Hindlimb muscle (tissue), 1 donor: ENCODE results near the gene PNPLA2. TPM values are rescaled to one million over a fixed set of nuclear protein-coding genes. Genes with fewer than 3 reads are reported as not detected.

ENCODE experiments used
- DNase-seq: peaks from one replicate; pipeline ENCODE4 v3.0.0-alpha.2; 2013
- polyA plus RNA-seq: library from polyadenylated mRNA; unstranded; fragments of 120-200 nt; gene quantifications from one replicate; pipeline ENCODE4 v1.2.1, GENCODE V29; 2013; ENCODE audit not compliant: insufficient read length

Gene PNPLA2
- polyA plus RNA-seq, 1 donor, result 47.9 TPM

DNA sequence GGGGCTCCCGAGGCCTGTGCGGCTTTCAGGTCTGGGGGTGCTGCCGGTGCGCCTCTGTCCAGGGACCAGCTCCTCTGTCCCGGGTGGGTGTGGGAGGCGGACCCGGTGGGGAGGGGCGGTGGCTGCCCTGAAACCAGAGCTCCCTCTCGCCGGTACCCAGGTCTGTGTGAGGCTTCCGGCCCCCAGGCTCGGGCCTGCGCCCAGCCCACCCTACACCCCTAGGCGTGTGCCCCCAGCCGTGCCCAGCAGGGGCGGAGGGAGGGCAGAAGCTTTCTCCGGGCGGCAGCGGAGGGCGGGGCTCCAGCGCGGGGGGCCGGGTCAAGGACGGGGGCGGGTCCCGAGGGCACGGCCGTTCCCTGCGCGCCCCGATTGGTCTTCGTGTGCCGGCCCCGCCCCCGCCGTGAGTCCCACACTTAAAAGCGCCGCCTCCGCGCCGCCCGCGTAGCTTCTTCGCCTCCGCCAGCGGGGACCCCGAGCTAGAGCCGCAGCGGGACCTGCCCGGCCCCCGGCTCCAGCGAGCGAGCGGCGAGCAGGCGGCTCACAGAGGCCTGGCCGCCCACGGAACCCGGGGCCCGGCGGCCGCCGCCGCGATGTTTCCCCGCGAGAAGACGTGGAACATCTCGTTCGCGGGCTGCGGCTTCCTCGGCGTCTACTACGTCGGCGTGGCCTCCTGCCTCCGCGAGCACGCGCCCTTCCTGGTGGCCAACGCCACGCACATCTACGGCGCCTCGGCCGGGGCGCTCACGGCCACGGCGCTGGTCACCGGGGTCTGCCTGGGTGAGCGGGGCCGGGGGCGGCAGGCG is 616 bp downstream of the PNPLA2 start:
- DNase-seq, result peak; percentile 89

DNA sequence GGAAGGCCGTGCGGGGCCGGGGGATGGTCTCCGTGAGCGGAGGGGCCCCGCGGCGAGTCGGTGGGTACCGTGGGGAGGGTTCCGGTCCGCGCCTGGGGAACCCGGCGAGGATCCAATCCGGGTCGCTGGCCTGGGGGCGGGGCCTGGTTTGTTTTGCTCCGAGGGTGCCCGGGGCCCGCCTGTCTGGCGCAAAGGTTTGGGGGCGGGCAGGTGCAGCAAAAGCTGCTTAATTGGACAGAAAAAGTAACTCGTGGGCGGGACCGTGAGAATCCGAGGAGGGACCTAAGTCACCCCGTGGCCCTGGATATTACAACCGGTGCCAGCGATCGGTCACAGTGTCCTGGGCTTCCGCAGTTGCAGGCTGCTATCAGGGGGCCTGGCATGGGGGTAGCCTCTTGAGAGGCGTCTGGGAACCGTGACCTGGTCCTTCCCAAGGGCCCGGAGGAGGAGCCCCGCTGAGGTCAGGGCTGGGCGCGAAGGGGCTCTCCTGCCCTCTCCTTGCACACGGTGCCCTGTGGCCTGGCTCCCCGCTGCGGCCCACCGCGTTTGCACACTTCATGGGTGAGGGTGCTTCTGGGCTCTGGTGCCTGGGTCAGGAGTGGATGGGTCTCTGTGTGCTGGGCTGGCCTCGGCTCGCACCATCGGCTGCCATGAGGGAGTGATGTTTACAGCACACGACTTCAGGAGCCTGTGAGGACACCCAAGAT is 1.4 kb downstream of the PNPLA2 start:
- DNase-seq, result no peak

DNA sequence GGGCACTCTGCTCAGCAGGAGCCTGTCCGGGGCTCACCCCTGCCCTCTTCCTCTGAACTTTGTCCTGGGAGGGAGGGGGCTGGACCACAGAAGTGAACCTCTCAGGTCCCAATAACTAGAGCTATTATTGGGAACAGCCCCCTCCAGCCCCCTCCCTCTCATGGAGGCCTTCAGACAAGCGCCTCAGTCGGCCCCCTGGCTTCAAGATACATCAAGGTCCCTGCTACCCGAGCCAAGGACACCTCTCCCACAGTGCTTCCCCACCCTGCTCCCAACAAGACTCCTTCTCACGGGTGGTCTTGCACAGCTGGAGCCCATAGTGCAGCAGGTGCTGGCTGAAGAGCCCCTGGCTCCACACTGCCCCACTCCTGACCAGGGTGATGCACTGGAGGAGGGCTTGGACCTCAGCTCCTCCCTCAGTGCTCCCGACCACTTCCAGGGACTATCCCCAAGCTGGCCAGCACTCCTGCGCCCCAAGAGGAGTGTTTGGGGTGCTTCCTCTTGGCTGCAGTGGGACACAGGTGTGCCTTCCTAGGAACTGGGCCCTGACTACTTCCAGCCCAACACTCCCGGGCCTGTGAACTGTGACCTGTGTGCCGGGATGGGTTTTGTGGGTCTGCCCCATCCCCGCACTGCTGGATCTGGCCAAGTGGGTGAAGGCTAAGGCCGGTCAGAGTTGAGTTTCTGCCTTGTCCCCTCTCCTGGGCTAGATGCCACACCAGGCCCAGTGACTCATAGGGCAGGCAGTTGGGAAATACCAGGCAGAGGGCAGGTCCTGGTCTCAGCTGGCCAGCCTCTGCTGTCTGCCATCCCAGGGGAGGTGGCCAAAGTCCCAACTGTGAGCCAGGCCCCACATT is 2.2 kb downstream of the PNPLA2 start:
- DNase-seq, result no peak

DNA sequence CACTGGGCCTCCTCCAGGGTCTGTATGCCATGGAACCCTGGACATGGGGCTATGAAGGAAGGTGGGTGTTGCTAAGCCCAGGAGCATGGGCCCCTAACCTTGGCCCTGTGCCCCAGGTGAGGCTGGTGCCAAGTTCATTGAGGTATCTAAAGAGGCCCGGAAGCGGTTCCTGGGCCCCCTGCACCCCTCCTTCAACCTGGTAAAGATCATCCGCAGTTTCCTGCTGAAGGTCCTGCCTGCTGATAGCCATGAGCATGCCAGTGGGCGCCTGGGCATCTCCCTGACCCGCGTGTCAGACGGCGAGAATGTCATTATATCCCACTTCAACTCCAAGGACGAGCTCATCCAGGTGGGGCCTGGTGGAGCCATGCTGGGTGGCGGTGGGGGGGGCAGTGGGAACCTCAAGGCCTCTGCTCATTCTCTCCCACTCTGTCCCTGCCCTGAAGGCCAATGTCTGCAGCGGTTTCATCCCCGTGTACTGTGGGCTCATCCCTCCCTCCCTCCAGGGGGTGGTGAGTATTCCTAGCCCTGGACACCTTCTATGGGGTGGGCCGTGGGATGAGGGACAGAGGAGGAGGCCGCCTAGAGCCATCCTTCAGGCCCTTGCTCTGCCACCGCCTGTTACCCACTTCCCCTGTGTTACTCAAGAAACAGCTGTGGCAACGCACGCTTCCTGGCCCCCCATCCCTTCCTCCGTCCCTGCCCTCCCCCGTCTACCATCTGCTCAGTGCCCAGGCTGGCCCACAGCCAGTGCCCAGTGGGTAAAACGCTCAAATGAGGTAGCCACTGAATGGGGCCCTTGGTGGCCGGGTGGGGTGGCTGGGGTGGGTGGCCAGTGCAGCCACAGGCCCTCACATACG is 3.0 kb downstream of the PNPLA2 start:
- DNase-seq, result no peak

DNA sequence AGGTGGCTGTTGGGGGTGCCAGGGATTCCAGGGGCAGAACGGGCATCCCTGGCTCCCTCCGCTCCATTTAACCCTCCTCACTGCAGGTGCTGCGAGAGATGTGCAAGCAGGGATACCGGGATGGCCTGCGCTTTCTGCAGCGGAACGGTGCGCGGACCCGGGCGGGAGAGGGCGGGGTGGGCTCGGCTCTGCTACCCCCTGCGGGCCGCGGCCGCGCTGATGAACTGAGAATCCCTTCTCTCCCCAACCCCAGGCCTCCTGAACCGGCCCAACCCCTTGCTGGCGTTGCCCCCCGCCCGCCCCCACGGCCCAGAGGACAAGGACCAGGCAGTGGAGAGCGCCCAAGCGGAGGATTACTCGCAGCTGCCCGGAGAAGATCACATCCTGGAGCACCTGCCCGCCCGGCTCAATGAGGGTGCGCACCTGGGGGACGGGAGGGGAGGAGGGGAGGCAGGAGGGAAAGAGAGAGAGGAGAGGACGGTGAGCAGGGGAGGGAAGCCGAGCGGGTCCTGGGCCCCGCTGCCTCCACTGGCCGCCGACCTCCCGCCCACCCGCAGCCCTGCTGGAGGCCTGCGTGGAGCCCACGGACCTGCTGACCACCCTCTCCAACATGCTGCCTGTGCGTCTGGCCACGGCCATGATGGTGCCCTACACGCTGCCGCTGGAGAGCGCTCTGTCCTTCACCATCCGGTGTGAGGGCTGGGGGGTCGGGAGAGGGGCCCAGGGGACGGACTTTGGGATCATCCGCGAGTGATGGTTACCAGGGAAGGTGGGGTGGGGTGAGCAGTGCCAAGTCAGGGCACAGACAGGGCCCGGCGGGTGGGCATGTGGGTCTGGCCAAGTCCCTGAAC is 5.0 kb downstream of the PNPLA2 start:
- no peak for DNase-seq

DNA sequence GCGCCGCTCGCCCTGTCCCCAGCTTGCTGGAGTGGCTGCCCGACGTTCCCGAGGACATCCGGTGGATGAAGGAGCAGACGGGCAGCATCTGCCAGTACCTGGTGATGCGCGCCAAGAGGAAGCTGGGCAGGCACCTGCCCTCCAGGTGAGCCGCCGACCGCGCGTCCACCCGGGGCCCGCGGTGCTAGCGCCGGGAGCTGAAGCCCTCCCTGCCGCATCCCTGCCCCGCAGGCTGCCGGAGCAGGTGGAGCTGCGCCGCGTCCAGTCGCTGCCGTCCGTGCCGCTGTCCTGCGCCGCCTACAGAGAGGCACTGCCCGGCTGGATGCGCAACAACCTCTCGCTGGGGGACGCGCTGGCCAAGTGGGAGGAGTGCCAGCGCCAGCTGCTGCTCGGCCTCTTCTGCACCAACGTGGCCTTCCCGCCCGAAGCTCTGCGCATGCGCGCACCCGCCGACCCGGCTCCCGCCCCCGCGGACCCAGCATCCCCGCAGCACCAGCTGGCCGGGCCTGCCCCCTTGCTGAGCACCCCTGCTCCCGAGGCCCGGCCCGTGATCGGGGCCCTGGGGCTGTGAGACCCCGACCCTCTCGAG is 5.7 kb downstream of the PNPLA2 start:
- DNase-seq, result no peak

DNA sequence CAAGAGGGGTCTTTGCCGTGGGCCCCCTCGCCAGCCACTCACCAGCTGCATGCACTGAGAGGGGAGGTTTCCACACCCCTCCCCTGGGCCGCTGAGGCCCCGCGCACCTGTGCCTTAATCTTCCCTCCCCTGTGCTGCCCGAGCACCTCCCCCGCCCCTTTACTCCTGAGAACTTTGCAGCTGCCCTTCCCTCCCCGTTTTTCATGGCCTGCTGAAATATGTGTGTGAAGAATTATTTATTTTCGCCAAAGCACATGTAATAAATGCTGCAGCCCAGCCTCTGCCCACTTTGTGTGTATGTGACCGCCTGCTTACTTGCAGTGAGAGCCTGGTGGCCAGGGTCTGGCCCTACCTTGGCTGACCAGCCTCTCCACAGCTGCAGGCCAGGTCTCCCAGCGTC is 6.2 kb downstream of the PNPLA2 start:
- no peak for DNase-seq

DNA sequence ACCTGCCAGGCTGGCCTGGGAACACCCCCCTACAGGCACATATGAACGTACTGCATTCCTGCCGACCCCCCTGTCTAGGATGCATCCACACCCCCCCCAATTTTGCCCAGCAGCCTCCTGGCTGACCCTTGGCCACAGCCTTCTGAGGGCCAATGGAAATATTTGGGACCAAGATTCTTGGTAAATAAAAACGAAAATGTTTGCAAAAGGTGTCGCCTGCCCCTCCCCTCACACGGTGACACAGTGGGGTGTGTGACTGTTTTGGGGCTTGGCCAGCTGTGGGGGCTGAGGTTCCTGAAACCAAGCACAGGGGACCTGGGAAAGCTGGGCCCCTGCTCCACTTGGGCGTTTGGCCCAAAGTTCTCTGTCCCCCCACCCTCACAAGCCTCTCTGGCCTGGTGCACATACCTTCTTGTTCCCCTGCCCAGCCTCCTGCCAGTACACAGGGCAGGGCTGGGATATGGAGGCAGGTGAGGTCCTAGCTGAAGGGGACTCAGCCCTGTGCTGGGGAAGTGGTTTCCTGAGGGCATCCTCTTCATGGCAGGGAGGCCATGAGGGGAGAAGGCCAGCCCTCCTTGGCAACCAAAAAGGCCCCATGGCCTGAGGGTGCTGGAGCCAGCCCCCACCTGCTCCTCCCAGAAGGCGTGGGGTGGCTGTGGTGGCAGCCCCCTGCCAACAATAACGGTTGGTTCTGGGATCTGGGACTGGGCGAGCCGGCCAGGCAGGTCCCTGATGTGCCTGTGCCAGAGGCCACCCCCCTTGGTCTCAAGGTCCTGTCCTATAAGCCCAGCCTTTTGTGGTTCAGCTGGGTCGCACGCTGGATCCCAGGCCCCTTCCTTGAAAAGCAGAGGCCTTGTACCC is 6.9 kb downstream of the PNPLA2 start:
- no peak for DNase-seq

DNA sequence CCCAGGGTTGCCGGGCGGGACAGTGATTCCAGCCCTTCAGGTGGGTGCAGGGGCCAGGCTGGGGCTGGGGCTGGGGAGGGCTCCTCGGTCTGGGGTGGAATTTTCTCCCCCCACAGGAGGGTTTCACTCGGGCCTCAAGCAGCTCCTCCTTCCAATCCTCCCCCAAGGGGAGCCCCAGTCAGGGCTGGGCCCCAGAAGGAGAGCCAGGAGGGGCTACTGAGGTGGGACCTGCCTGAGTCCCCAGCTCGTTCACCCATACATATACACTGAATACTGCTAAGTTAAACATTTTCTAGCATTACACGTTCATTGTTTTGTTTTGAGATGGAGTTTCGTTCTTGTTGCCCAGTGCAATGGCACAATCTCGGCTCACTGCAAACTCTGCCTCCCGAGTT is 7.5 kb downstream of the PNPLA2 start:
- no peak for DNase-seq

DNA sequence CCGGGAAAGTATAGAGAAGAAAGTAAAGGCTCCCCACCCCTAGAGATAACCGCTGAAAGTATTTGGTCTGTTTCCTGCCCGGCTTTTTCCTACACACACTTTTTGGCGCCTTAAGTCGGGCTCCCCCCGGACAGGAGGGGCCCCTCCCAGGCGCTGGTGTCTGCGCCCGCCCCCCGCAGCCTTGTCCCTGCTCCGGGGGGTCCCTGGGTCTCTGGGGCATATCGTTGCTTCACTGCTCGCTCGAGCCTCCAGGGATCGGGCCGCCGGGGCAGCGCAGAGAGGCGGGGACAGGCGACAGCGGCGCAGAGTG is 8.1 kb downstream of the PNPLA2 start:
- DNase-seq, result no peak

DNA sequence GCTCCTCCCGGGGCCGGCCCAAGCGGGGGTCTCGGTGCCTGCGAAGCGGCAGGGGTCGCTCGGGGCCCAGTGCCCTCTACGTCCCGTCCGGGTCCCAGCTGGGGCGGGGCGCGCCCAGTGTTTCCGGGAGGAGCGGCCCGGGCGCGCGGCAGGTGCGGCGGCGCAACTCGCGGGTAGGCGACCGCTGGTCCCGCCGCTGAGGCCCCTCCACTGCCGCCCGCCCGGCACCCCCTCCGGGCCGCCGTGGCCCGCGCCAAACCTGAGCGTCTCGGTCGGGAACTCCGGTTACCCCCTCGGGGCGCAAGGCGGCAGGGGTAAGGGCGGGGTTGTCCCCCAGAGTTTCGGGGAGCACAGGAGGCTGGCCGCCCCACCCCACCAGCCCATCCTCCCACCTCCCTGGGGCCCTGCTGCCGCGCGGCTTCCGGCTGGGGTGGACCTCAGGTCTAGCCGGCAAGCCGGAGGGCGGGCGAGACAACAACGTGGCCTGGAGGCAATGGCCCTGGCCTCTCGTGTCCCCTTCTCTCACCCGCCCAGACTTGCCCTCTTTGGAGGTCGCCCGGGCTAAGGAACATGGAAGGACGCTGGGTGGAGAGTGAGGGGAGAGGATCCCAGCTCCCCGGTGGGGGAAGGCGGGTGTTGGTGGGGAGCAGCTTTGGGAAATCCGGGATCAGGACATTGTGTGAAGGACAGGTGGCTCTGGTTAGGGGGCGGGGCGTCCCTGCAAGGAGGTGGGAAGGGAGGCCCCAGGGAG is 8.6 kb downstream of the PNPLA2 start:
- no peak for DNase-seq

DNA sequence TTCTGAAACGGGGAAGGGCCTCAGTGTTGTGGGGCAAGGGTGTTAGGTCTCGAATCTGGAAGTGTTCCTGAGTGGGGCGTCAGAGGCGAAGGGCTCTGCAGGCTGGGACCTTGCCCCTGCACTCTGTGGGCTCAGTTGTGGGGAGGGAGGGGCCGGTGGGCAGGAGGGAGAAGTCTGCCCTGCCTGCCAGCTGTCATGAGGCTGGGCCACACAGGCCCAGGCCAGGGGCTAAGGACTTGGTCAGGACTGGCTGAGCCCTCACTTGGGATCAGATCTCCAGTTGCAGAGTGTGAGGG is 9.1 kb downstream of the PNPLA2 start, which contains the start of gene CRACR2B:
Gene CRACR2B (plus strand): TSS at position 23 of the 296 bp plus-strand sequence. CDS start 689 bp downstream, outside the sequence.
- DNase-seq, result no peak

DNA sequence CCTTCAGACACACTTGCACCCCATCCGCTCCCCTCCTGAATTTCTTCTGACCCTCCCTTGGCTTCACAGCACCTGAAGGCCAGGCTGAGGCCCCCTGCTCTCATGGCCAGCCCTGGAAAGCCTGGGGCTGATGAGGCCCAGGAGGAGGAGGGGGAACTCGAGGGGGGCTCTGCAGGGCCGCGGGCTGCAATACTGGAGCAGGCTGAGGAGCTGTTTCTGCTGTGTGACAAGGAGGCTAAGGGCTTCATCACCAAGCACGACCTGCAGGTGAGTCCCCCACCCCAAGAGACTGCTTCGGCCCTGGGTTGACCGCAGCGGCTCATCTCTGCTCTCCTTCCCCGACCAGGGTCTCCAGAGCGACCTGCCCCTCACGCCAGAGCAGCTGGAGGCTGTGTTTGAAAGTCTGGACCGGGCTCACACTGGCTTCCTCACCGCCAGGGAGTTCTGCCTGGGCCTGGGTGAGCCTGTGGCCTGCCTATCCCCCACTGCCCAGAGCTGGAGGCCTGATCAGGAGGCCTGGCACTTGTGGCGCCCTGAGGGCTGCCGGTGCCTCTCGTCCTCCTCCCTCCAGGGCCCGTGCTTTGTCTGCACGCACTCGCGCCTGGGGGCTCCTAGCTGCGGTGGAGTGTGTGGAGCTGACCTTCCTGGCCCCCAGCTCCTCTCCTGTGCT is 9.9 kb downstream of the PNPLA2 start:
- no peak for DNase-seq

DNA sequence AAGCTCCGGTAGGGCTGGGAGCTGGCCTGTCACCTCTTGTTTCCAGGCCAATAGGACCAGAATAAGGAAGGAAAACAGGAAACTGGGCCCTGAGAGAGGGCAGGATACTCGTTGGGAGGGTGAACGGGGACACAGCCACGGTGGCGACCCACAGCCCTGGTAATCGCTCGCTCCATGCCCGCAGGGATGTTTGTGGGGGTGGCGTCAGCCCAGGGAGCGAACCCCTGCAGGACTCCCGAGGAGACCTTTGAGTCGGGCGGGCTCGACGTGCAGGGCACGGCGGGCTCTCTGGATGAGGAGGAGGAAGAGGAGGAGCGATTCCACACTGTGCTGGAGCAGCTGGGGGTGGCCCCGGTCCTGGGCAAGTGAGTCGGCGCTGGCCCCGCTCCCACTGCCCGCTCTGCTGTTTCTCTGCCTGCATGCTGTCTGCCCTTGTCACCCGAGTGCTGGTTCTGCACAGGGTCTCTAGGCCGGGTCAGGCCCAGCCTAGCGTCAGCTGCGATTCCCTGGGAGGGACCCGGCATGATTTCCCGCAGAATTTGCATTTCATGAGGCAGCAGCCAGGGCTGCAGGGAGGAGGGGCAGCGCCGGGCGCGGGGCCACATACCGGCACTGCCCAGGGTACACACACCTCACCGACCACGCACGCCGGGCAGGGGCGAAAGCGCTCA is 10.6 kb downstream of the PNPLA2 start:
- no peak for DNase-seq

DNA sequence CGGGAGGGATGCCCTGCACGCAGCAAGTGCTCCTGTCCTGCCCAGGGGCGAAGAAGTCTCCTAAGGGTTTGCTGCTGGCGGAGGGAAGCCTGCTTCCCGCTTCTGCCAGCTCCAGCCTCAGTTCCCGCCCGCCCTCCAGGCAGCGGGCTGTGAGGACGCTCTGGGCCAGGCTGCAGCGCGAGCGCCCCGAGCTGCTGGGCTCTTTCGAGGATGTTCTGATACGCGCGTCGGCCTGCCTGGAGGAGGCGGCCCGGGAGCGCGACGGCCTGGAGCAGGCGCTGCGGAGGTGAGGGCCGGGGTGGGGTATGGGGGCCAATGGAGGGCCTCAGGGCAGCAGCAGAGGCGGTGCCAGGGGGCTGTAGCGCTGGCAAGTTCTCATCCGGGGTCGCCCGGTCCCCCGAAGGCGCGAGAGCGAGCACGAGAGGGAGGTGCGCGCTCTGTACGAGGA is 11.2 kb downstream of the PNPLA2 start:
- DNase-seq, result no peak

DNA sequence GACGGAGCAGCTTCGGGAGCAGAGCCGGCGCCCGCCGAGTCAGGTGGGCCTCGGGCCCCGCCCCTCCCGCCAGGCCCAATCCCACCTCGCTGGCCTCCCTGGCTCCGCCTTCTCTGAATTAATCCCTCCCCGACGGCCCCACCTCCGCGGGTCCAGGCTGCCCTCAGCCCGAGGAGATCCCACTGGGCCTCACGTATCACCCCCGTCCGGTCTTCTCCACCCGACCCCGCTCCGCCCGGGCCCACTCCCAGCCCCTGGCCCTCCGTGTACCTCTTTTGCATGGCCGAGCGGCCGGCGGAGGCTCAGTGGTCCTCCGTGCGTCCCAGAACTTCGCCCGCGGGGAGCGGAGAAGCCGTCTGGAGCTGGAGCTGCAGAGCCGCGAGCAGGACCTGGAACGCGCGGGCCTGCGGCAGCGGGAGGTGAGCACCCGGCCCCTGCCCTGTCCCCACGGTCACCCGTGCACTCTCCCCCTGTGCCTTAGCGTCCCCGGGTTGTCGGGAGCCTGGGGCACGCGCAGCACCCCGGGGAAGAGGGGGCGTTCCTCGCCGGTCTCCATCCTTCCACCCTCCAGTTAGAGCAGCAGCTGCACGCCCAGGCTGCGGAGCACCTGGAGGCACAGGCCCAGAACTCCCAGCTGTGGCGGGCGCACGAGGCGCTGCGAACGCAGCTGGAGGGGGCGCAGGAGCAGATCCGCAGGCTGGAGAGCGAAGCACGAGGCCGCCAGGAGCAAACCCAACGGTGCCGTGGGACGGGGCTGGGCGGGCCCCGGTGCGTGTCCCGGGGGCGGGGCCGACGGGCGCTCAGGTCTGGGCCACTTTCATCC is 11.8 kb downstream of the PNPLA2 start:
- peak; percentile 75 for DNase-seq
